Urothelium cell line (cell line): ENCODE measurements around the gene DCUN1D2.
"Not testable (repeated sequence)": the region's sequence is repeated elsewhere in the genome, so short reads cannot be mapped to it uniquely, and the experiment has no call there.

Source experiments
- DNase-seq: peaks from one replicate; pipeline ENCODE4 v3.0.0; 2011; ENCODE audit warnings: low spot score, mixed read lengths
- FAIRE-seq: peaks from 2 replicates; lab custom pipeline; 2011; peaks lifted over from hg19 to GRCh38; lab: Jason Lieb, UNC

DCUN1D2 gene

DNA sequence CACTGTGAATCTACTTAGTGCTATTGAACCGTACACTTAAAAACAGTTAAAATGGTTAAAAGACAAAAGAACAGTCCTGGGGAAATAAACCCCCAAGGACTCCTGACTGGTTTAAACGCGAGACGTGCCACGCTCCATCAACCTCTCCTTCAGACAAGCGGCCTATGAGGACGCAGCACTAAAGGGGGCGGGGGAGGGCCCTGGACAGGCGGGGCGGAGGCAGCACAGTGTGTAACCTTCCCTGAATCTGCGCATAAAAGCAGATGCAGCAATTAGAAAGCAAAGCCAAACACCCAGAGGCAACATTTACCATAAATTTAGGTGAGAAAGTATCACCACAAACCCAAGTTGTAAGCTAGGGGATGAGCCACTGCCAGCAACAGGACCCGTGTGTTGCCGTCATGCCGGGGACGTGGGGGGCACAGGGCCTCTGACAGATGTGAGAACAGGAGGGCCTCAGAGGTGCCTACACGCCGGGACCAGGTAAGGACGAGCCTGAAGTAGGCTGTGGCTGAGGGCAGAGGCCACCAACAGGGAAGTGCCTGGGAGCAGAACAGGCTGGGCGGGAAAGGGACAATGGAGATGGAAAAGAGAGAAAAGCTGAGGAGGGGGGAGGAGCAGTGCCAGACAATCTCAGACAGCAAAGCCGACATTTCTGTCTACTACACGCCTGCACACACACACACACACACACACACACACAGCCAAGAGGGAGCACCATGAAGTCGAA, 21.9 kb downstream of the DCUN1D2 start:
- no peak for DNase-seq
- peak; percentile 62 for FAIRE-seq

DNA sequence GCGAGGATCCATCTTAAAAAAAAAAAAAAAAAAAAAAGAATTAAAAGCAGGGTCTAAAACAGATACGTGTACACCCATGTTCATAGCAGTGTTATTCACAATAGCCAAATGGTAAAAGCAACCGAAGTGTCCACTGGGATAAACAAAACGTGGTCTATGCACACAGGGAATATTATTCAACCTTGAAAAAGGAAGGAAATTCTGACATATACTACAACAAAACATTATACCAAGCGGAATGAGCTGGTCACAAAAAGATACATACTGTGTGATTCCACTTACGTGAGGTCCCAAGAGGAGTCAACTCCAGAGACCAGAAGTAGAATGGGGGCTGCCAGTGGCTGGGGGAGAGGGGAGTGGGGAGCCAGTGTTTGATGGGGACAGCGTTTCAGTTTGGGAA, 22.5 kb downstream of the DCUN1D2 start:
- FAIRE-seq (no peak), DNase-seq (no peak)

GRCh38 chr13:113466383-113466782, 24.1 kb downstream of the DCUN1D2 start:
- no peak for DNase-seq

GRCh38 chr13:113465300-113465699, 25.2 kb downstream of the DCUN1D2 start:
- DNase-seq (no peak), FAIRE-seq (no peak)

More at GRCh38 chr13:113466383-113466782, 24.1 kb downstream of the DCUN1D2 start:
- FAIRE-seq: no peak

GRCh38 chr13:113464476-113464875, 26.0 kb downstream of the DCUN1D2 start:
- no peak for FAIRE-seq
- DNase-seq: no peak

GRCh38 chr13:113461022-113461751, 29.3 kb downstream of the DCUN1D2 start:
- no peak for FAIRE-seq
- no peak for DNase-seq

GRCh38 chr13:113460599-113460998, 29.9 kb downstream of the DCUN1D2 start:
- DNase-seq: no peak
- no peak for FAIRE-seq

DNA sequence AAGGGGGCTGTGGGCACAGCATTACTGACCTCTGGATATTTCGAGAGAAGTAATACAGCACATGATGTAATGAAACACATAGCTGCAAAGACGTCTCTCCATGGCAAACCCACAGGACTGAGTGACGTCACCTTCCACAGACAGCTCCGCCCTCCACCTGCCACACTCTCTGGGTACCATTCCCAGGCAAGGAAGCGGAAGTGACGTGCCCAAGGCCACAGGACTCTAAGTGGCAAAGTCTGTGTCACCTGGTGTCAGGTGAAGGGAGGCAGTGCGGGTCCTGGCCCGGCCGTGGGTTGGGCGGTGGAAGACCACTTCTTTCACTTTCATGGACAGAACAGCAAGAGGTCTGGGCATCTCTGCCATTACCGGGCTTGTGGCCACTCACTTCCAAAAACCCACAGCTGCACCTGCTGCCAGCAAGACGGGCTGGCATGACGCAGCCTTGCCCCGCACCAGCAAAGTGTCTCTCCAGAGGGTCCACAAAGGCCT, 30.4 kb downstream of the DCUN1D2 start:
- peak; percentile 77 for FAIRE-seq
- DNase-seq: no peak

DNA sequence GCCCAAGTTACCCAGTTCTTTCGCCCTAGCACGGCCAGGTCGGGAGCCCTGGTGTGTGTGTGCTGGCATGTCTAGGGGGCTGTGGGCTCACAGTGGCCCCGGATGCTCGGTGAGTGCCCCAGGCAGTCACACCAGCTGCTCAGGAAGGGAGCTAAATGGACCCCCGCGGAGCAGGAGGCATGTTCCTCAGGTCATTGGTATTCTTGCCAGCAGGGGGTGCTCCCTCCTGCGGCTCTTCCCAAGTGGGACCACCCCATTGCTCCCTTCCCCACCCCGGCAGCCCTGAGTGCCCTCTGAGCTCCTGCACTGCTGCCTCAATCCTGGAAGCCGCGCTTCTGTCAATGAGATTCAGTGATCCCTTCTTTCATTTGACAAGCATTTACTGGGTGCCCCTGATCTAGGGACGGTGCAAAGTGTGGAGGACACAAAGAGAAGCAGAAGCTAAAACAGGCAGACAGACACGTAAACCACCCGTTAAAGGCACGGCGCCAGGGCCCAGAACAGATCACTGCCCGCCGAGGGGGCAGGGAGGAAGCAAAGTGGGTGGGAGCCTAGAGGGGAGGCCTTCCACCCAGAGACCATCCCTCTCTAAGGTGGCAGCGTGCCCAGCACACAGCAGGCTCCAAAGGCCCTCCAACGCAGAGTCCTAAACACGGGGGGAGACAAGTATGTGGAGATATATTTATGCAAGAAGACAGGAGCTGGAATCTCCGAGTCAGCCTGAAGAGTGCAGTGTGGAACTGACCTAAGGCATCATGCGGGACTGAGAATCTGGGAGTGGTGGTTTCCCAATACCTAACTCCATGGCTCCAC, 32.1 kb downstream of the DCUN1D2 start:
- DNase-seq (no peak), FAIRE-seq (no peak)

DNA sequence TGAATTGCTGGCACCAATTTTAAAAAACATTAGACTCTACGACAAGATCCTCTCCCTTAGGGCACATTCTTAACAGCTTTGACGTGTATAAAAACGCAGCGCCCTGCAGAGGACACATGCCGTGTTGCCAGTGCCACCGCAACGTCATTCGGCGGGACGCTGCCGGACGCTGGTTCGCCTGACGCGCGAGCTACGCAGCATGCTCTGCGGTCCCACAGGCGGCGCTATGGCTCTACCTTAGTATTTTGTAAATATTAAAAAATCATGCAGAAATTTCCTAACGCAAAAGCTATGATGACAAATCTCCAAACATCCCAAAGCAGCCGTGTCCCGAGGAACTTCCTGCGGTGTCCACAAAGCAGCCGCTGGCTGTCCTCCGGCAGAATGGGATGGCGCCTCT, 33.0 kb downstream of the DCUN1D2 start:
- peak; percentile 52 for FAIRE-seq
- no peak for DNase-seq

- peak; percentile 80 for FAIRE-seq
- DNase-seq: no peak
Measured at GRCh38 chr13:113456116-113456702, 34.3 kb downstream of the DCUN1D2 start.

- FAIRE-seq: peak; percentile 84
Measured at GRCh38 chr13:113455384-113455783, 35.1 kb downstream of the DCUN1D2 start.

DNA sequence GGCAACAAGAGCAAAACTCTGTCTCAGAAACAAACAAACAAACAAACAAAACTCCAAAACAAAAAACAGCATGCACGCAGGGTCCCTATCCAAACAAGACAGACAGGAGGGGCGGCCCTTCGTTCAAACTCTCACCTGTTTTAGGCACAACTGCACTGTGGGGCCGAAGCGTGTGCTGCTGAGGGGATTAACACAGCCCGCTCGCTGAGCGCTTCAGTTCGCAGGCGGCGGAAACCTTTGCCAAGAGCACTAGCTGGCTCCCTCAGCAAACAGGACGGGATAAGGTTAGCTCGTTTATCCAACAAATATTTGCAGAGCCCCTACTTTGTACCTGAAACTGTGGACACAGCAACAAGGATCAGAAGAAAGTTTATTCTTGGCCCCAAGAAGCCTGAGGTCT, 35.6 kb downstream of the DCUN1D2 start:
- no peak for FAIRE-seq
- no peak for DNase-seq

More at GRCh38 chr13:113455384-113455783, 35.1 kb downstream of the DCUN1D2 start:
- DNase-seq: no peak

GRCh38 chr13:113452942-113453901, 37.3 kb downstream of the DCUN1D2 start, which contains the start of gene ADPRHL1:
Gene ADPRHL1 (minus strand): TSS chr13:113453488. CDS start chr13:113453437, 51 bp downstream.
- FAIRE-seq: peak; percentile 61

GRCh38 chr13:113452466-113452865, 38.0 kb downstream of the DCUN1D2 start:
- FAIRE-seq (no peak), DNase-seq (no peak)

More at GRCh38 chr13:113452942-113453901, 37.3 kb downstream of the DCUN1D2 start, which contains the start of gene ADPRHL1:
- DNase-seq: no peak

GRCh38 chr13:113451951-113452421, 38.5 kb downstream of the DCUN1D2 start:
- no peak for FAIRE-seq

DNA sequence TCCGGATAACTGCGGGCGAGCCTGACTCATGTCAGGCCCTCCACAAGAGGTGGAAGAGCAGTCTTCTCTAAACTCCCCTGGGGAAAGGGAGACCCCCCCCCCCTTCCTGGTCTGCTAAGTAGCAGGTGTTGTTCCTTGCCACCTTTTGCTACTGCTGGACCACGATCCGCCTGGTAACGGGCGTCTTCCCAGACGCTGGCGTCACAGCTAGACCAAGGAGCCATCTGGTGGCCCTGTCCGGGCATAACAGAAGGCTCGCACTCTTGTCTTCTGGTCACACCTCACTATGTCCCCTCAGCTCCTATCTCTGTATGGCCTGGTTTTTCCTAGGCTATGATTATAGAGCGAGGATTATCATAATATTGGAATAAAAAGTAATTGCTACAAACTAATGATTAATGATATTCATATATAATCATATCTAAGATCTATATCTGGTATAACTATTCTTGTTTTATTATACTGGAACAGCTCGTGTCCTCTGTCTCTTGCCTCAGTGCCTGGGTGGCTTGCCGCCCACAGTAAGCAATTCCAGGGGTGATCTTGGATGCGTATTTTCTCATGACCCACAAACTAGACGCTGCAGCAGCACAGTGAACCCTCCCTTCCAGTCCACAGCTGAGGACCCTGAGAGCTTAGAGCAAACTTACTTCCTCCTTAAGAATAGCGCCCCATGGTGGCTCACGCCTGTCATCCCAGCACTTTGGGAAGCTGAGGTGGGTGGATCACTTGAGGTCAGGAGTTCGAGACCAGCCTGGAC, 39.5 kb downstream of the DCUN1D2 start:
- FAIRE-seq, DNase-seq: not testable (repeated sequence)

More at GRCh38 chr13:113451951-113452421, 38.5 kb downstream of the DCUN1D2 start:
- no peak for DNase-seq

- DNase-seq, FAIRE-seq: not testable (repeated sequence)
Measured at GRCh38 chr13:113450348-113450744, 40.2 kb downstream of the DCUN1D2 start.
